ENCODE measurements around the gene KRTAP4-5. TPM values are rescaled to one million over a fixed set of nuclear protein-coding genes. Genes with fewer than 3 reads are reported as not detected.
"Not testable (repeated sequence)": the region's sequence is repeated elsewhere in the genome, so short reads cannot be mapped to it uniquely, and the experiment has no call there.

Gene KRTAP4-5
- total and polyA plus RNA-seq, 2 experiments from 2014 or later = not detected

- not testable (repeated sequence) for H3K4me2 ChIP-seq; H3K36me3 ChIP-seq (ENCODE audit: insufficient read depth); DNase-seq (ENCODE audit: low spot score); ATAC-seq; H3K4me3 Mint-ChIP-seq; H3K27ac ChIP-seq (ENCODE audit: low read depth); H3K9me2 ChIP-seq (ENCODE audit: insufficient read depth); H3K27me3 Mint-ChIP-seq (ENCODE audit: insufficient read depth, low read depth, poor library complexity); H3K79me2 ChIP-seq (replicated peaks; ENCODE audit: insufficient read depth); H3K4me3 ChIP-seq; H4K20me1 ChIP-seq (replicated peaks; ENCODE audit: insufficient read depth); H3F3A ChIP-seq (replicated peaks; ENCODE audit: low read depth); H3K27ac Mint-ChIP-seq; H3K27me3 ChIP-seq (ENCODE audit: insufficient read depth); H2AFZ ChIP-seq
- H3K4me1 Mint-ChIP-seq = peaks cover 46% of the 10 kb centered on the region
- peaks cover 25% of the 10 kb centered on the region for H3K4me1 ChIP-seq (ENCODE audit: insufficient read depth)
- peaks cover 22% of the 10 kb centered on the region for H3K36me3 Mint-ChIP-seq (ENCODE audit: low read depth)
- peaks cover 19% of the 10 kb centered on the region for H3K9me3 Mint-ChIP-seq
Observed at GRCh38 chr17:41105347-41105746, 44.3 kb downstream of the KRTAP4-5 start, which contains the start of gene KRTAP4-9. Gene KRTAP4-9 (plus strand): TSS chr17:41105389. CDS start chr17:41105389, 0 bp downstream.

- not testable (repeated sequence) for H3K36me3 ChIP-seq (ENCODE audit: insufficient read depth); H3K4me3 Mint-ChIP-seq; H3K9me2 ChIP-seq (ENCODE audit: insufficient read depth); H3K27me3 Mint-ChIP-seq (ENCODE audit: insufficient read depth, low read depth, poor library complexity); H2AFZ ChIP-seq; H3K79me2 ChIP-seq (replicated peaks; ENCODE audit: insufficient read depth); H3K27me3 ChIP-seq (ENCODE audit: insufficient read depth); H3K4me3 ChIP-seq; DNase-seq (ENCODE audit: low spot score); H3F3A ChIP-seq (replicated peaks; ENCODE audit: low read depth); ATAC-seq; H4K20me1 ChIP-seq (replicated peaks; ENCODE audit: insufficient read depth); H3K27ac Mint-ChIP-seq; H3K4me2 ChIP-seq; H3K27ac ChIP-seq (ENCODE audit: low read depth)
- peaks cover 11% of the 10 kb centered on the region; the same call in 2 of the 3 replicates for H3K9me3 Mint-ChIP-seq
- H3K36me3 Mint-ChIP-seq (ENCODE audit: low read depth) = peaks cover 14% of the 10 kb centered on the region
- peaks cover 51% of the 10 kb centered on the region for H3K4me1 Mint-ChIP-seq
- H3K4me1 ChIP-seq (ENCODE audit: insufficient read depth) = peaks cover 29% of the 10 kb centered on the region
Observed at GRCh38 chr17:41104386-41105038, 45.1 kb downstream of the KRTAP4-5 start.

- peaks cover 9% of the 10 kb centered on the region for H3K27me3 Mint-ChIP-seq (ENCODE audit: insufficient read depth, low read depth, poor library complexity)
- no peaks in the 10 kb centered on the region for H3K36me3 ChIP-seq (ENCODE audit: insufficient read depth)
- H3K27ac Mint-ChIP-seq = no peak overlapping the region
- H4K20me1 ChIP-seq (replicated peaks; ENCODE audit: insufficient read depth) = no peaks in the 10 kb centered on the region
- peaks cover 9% of the 10 kb centered on the region for H3K36me3 Mint-ChIP-seq (ENCODE audit: low read depth)
- H3K4me1 ChIP-seq (ENCODE audit: insufficient read depth) = peaks cover 29% of the 10 kb centered on the region
- H3K4me1 Mint-ChIP-seq = peaks cover 49% of the 10 kb centered on the region
- no peaks in the 10 kb centered on the region for H3K79me2 ChIP-seq (replicated peaks; ENCODE audit: insufficient read depth)
- H3K9me2 ChIP-seq (ENCODE audit: insufficient read depth) = no peaks in the 10 kb centered on the region
- no peak overlapping the region for H3K4me3 ChIP-seq
- no peak for DNase-seq (ENCODE audit: low spot score)
- H3K4me3 Mint-ChIP-seq = no peak overlapping the region
- H3K9me3 Mint-ChIP-seq = peaks cover 6% of the 10 kb centered on the region; the same call in 2 of the 3 replicates
- H2AFZ ChIP-seq = no peak overlapping the region
- no peak for ATAC-seq
- no peaks in the 10 kb centered on the region for H3K27me3 ChIP-seq (ENCODE audit: insufficient read depth)
- no peak overlapping the region for H3K27ac ChIP-seq (ENCODE audit: low read depth)
- no peaks in the 10 kb centered on the region for H3F3A ChIP-seq (replicated peaks; ENCODE audit: low read depth)
- H3K4me2 ChIP-seq = no peak overlapping the region
- TF ChIP-seq STAT1 (IDR thresholded peaks at IDR 0.05; ENCODE audit: unreplicated experiment) (no peak), NANOG (IDR thresholded peaks at IDR 0.05; ENCODE audit: borderline replicate concordance) (no peak), ZNF462 (CRISPR knock-in tag; IDR thresholded peaks at IDR 0.05) (no peak), REST (IDR thresholded peaks at IDR 0.05; ENCODE audit: unreplicated experiment) (no peak), POLR2AphosphoS5 (IDR thresholded peaks at IDR 0.05; ENCODE audit: low read depth) (no peak), CREB1 (CRISPR knock-in tag; IDR thresholded peaks at IDR 0.05; ENCODE audit: low read depth) (no peak), JUNB (IDR thresholded peaks at IDR 0.05; ENCODE audit: unreplicated experiment) (no peak)
Observed at GRCh38 chr17:41103896-41104295, 45.7 kb downstream of the KRTAP4-5 start.
